Measurements from ENCODE around the gene CES1.

DNA sequence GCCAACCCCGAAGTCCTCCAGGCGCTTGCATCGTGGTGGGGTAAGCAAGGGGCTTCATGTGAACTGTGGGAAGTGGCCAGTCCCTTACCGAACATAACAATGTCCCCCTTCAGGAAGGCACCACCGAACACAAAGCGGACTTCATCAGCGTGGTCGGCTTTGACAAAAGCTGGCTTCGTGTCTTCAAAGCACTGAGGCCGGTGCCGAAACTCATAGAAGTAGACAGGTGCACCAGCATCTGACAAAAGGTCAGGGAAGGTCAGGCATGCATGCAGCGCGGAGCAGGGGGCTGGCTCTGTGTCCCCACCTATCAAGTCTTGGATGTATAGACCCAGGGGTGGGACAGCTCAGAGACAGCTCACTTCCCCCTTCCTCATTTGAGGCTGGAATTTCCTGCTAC, 16.6 kb upstream of the CES1 start:
- TF ChIP-seq EZH2 (IDR thresholded peaks at IDR 0.05; ENCODE audit: insufficient read depth, poor library complexity, severe bottlenecking) (no peak), EZH2phosphoT487 (IDR thresholded peaks at IDR 0.05; ENCODE audit: insufficient read depth, low read depth) (no peak)

Data from GM23248 (cell line).